ENCODE data around the gene ATXN10. TPM values are rescaled to one million over a fixed set of nuclear protein-coding genes. Genes with fewer than 3 reads are reported as not detected.

ATXN10 gene
- total and polyA plus RNA-seq, 2 of the 8 experiments (the other 6 are each of a cell fraction or from before 2014, with no cell fraction given), result 134 to 210 TPM

DNA sequence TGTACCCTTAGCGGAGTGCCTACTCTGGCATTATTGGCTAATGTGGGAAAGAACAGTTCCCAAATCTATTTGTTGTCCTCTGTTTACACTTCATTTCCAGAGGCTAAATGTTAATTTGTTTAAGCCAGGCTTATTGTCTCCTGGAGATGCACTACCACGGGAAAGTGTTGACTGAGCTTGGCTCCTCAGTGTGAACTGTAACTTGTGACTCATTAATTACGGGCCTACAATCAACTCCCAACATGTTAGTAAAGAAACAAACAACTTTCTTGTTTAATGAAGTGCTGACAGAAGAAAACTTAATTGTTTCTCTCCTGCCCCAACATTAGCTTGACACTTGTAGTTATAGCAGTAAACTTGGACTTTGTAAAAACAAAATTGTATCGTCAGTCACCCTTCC, 130.4 kb downstream of the ATXN10 start:
- ChIA-PET POLR2A (ENCODE audit: partially characterized antibody) (no interaction called here), CTCF (ENCODE audit: partially characterized antibody) (interaction anchor here (1.5 to 1.8 kb wide), 2 partner anchors 30 to 224 kb away, joined by 3 to 5 read pairs; no protein-coding TSS in a partner anchor)
- H3K18ac ChIP-seq (ENCODE audit: extremely low read depth, low read length), result no peak overlapping the region
- no peak overlapping the region for H4K8ac ChIP-seq (ENCODE audit: extremely low read depth, insufficient read depth, low read length)
- no peaks in the 10 kb centered on the region; the same call in 1 of the 2 replicates for H3K79me1 ChIP-seq (ENCODE audit: low read depth, low read length)
- WGBS, 2 experiments (ENCODE audit: extremely low coverage in 1 of 2, insufficient coverage in 1 of 2, insufficient read length in 1 of 2, insufficient replicate concordance in 2 of 2, low coverage in 1 of 2, low lambda C conversion rate in 2 of 2, missing lambda C conversion rate in 1 of 2), result 92% methylated on average over 4 of the region's 4 CpGs; no CpG with 5 or more reads in 1 of the 2 experiments
- no peak overlapping the region for H2AFZ ChIP-seq (ENCODE audit: low read length)
- FAIRE-seq (no peak), DNase-seq (ENCODE audit: low read depth in 1 of 2, low spot score in 2 of 2) (no peak)
- H3K9me3 ChIP-seq (ENCODE audit: insufficient read depth in 2 of 2, low read depth in 1 of 2, low read length in 1 of 2), result peaks cover 0 to 2% of the 10 kb centered on the region in 2 experiments; a peak in 1 of 4 replicates
- H3K4me2 ChIP-seq (ENCODE audit: insufficient read depth in 1 of 2, low read depth in 2 of 2, low read length in 2 of 2), result no peak overlapping the region
- no peak overlapping the region for H2AK5ac ChIP-seq (ENCODE audit: low read depth, low read length)
- H2BK12ac ChIP-seq (ENCODE audit: low read depth, low read length), result no peak overlapping the region
- no peak overlapping the region for H4K91ac ChIP-seq (replicated peaks; ENCODE audit: insufficient read length, low read length)
- peaks cover 0 to 4% of the 10 kb centered on the region in 2 experiments for H4K20me1 ChIP-seq (replicated peaks in 1 of 2; ENCODE audit: control insufficient read depth in 1 of 2, insufficient read depth in 2 of 2, low read length in 2 of 2)
- H2BK120ac ChIP-seq (replicated peaks; ENCODE audit: low read depth, low read length), result no peak overlapping the region
- no peak overlapping the region for H2BK15ac ChIP-seq (ENCODE audit: low read length)
- H3K27ac ChIP-seq (ENCODE audit: low read depth, low read length), result no peak overlapping the region
- no peak overlapping the region for H2BK5ac ChIP-seq (ENCODE audit: low read depth, low read length)
- H3K27me3 ChIP-seq (replicated peaks in 1 of 4; ENCODE audit: control insufficient read depth in 3 of 4, extremely low read depth in 1 of 4, insufficient read depth in 3 of 4, low read length in 3 of 4), result no peaks in the 10 kb centered on the region
- no peak overlapping the region for H4K5ac ChIP-seq (ENCODE audit: insufficient read length, low read depth, low read length)
- no peak overlapping the region for H3K14ac ChIP-seq (ENCODE audit: insufficient read length)
- no peaks in the 10 kb centered on the region for H3K79me2 ChIP-seq (ENCODE audit: control insufficient read depth in 1 of 2, insufficient read depth in 2 of 2, low read length in 2 of 2)
- no peak overlapping the region for H3K23ac ChIP-seq (ENCODE audit: insufficient read length)
- no peak overlapping the region for H3K4me3 ChIP-seq (ENCODE audit: extremely low read depth in 1 of 4, insufficient read depth in 2 of 4, low read depth in 3 of 4, low read length in 4 of 4)
- H3K4ac ChIP-seq (replicated peaks; ENCODE audit: insufficient read length, low read depth, low read length), result no peak overlapping the region
- H3K56ac ChIP-seq (replicated peaks; ENCODE audit: insufficient read length, low read depth, low read length), result no peak overlapping the region
- H3K23me2 ChIP-seq (ENCODE audit: low read depth, low read length), result no peaks in the 10 kb centered on the region
- no peak overlapping the region for H3K9ac ChIP-seq (replicated peaks in 1 of 4; ENCODE audit: extremely low read depth in 1 of 4, low read depth in 3 of 4, low read length in 3 of 4)
- H3K36me3 ChIP-seq (ENCODE audit: control insufficient read depth in 2 of 4, insufficient read depth in 4 of 4, low read length in 3 of 4), result peaks cover 0 to 5% (median 0%) of the 10 kb centered on the region in 4 experiments; a peak in 1 of 8 replicates
- H2BK20ac ChIP-seq (ENCODE audit: low read length), result no peak overlapping the region
- no peaks in the 10 kb centered on the region for H3K4me1 ChIP-seq (replicated peaks in 1 of 4; ENCODE audit: control insufficient read depth in 3 of 4, insufficient read depth in 4 of 4, low read length in 3 of 4)
- no peak for TF ChIP-seq CBX5 (IDR thresholded peaks at IDR 0.05; ENCODE audit: low read depth, low read length)
- no peak for TF ChIP-seq RXRA (IDR thresholded peaks at IDR 0.05; ENCODE audit: insufficient read depth, low read depth, low read length)
- no peak for TF ChIP-seq SP1 (IDR thresholded peaks at IDR 0.05; ENCODE audit: low read depth, low read length)
- TF ChIP-seq PHF8 (conservative IDR thresholded peaks at IDR 0.05; ENCODE audit: low read depth, low read length), result no peak
- no peak for TF ChIP-seq CHD1 (IDR thresholded peaks at IDR 0.05; ENCODE audit: low read depth, low read length)
- no peak for TF ChIP-seq SRF (IDR thresholded peaks at IDR 0.05; ENCODE audit: low read depth, low read length)
- no peak for TF ChIP-seq SIX5 (IDR thresholded peaks at IDR 0.05; ENCODE audit: low read depth, low read length)
- no peak for TF ChIP-seq FOSL1 (IDR thresholded peaks at IDR 0.05; ENCODE audit: insufficient read depth, low read depth, low read length)
- TF ChIP-seq SIRT6 (IDR thresholded peaks at IDR 0.05; ENCODE audit: low read length), result no peak
- no peak for TF ChIP-seq SAP30 (IDR thresholded peaks at IDR 0.05; ENCODE audit: insufficient read depth, insufficient replicate concordance, low read length)
- TF ChIP-seq BACH1 (IDR thresholded peaks at IDR 0.05; ENCODE audit: low read length), result no peak
- TF ChIP-seq, protein P1, sequence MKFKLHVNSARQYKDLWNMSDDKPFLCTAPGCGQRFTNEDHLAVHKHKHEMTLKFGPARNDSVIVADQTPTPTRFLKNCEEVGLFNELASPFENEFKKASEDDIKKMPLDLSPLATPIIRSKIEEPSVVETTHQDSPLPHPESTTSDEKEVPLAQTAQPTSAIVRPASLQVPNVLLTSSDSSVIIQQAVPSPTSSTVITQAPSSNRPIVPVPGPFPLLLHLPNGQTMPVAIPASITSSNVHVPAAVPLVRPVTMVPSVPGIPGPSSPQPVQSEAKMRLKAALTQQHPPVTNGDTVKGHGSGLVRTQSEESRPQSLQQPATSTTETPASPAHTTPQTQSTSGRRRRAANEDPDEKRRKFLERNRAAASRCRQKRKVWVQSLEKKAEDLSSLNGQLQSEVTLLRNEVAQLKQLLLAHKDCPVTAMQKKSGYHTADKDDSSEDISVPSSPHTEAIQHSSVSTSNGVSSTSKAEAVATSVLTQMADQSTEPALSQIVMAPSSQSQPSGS (IDR thresholded peaks at IDR 0.05; ENCODE audit: low read length), result no peak
- no peak for TF ChIP-seq RBBP5 (IDR thresholded peaks at IDR 0.05; ENCODE audit: borderline replicate concordance, low read depth, low read length)
- no peak for TF ChIP-seq TBP (IDR thresholded peaks at IDR 0.05; ENCODE audit: low read depth, low read length)

Data from H1 (cell line).